KG1 (cell line): Measurements from ENCODE around the gene NEK1.

ENCODE experiments used
- DNase-seq: peaks from one replicate; lab custom pipeline; 2025; lab: John Stamatoyannopoulos, UW

NEK1 gene

GRCh38 chr4:169366821-169367220 lies 245.6 kb downstream of the NEK1 start:
- DNase-seq = no peak

- DNase-seq = no peak
Measured at GRCh38 chr4:169362607-169363006, 249.8 kb downstream of the NEK1 start.

GRCh38 chr4:169361756-169362155 lies 250.6 kb downstream of the NEK1 start:
- no peak for DNase-seq

GRCh38 chr4:169359961-169360360 lies 252.4 kb downstream of the NEK1 start:
- no peak for DNase-seq

- DNase-seq = no peak
Measured at GRCh38 chr4:169352360-169352759, 260.0 kb downstream of the NEK1 start.

GRCh38 chr4:169351872-169352271 lies 260.5 kb downstream of the NEK1 start:
- no peak for DNase-seq

GRCh38 chr4:169348541-169348940 lies 263.8 kb downstream of the NEK1 start:
- no peak for DNase-seq

GRCh38 chr4:169346840-169347239 lies 265.5 kb downstream of the NEK1 start:
- DNase-seq = no peak

- no peak for DNase-seq
Measured at GRCh38 chr4:169345316-169345721, 267.1 kb downstream of the NEK1 start.
